Measurements from ENCODE around the gene DNAJB6.

Gene DNAJB6

DNA sequence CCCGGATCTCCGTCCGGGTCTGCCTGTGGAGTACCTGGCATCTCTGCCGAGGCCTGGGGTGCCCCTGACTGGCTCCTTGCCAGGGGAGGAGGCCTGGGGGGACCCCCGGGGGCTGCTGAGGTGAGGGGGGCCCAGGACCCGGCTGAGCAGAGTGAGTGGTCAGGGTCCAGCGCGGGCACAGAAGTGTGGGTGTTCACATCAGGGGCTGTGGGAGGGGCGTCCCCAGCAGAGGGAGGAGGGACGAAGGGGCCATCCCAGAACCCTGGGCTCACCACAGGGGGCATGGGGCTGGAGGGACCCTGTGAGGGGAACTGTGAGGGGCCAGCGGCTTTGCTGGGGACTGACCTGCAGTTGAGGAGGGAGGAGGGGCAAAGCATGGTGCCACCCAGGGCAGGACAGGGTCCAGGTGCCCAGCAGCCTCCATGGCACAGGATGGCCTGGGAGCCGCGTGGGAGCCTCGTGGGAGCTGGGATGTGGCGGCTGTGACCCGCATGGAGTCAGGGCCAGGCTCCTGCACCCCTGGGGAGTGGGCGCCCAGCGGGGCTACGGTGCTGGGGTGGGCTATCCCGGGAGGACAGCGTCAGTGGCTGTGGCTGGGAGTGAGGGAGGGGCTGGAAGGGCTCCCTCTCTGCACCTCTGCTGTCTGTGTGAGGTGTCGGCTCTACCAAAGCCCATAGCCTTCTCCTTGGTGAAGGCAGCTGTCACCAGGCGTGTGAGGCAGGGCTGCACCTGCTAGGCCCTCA is 91.2 kb downstream of the DNAJB6 start:
- no peak for DNase-seq (ENCODE audit: low read depth, low spot score)

DNA sequence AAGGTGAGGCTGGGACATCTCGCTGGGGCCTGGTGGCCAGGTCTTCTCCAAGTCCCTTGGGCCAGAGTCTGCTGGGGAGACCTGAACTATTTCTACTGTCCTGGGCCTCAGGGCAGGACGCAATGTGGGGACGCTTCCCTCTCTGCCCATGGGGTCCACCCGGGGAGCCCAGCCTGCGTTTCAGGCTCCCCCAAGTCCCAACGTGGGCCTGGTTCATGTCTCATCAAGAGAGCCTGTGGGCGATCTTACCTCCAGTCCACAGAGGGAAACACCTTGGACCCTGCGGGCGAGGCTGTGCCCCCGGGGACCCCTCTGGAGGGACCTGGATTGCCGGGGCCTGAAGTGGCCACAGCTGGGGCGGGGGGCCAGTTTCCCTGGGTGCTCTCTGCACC is 91.7 kb downstream of the DNAJB6 start:
- no peak for DNase-seq (ENCODE audit: low read depth, low spot score)

DNA sequence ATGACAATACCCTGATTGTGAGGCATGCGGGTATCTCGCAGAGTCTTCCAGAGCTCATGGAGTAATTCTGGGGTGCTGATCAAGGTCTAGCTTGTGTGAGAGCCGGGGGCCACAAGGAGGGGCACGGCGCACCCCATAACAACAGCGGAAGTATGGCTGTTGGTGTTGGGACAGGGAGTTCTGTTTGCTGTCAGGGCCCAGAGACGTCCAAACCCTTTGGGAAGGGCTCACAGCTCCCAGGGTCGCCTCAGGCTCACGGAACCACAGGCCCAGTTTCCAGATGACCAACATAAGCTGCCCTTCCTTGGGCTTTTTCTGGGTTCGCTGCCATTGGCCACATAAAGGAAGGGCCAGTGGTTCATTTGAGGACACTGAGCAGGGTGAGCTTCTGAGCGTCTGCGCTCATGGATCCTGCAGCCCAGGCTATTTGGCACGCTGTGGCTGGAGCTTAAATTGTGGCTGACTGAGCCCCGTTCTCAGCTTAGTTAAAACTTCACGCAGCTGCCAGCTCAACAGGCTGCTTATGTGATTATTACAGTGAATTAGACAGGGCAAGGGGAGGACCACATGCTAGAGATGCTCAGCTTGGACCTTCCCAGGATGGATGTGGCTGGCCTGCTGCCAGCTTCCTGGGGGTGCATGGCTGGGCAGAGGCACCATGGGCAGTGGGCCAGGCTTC is 92.3 kb downstream of the DNAJB6 start:
- DNase-seq (ENCODE audit: low read depth, low spot score), result no peak

DNA sequence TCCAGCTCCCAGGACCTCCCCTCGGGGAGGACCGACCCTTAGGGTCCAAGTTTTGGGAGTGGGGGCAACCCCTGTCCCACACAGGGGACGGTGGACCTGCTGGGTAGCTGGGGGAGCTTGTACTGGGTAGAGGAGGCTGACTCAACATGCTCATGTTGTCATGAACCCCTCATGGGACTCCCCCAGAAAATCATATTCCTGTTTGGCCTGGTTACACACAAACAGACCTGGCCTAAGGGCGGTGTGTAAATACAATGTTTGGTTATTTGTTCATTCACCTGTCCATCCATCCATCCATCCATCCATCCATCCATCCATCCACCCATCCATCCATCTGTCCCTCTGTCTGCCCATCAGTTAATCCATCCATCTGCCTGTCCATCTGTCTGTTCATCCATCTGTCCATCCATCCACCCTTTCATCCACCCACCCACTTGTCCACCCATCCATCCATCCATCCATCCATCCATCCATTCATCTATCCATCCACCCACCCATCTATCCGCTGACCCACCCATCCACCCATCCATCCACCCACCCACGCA is 92.9 kb downstream of the DNAJB6 start:
- DNase-seq (ENCODE audit: low read depth, low spot score), result no peak

DNA sequence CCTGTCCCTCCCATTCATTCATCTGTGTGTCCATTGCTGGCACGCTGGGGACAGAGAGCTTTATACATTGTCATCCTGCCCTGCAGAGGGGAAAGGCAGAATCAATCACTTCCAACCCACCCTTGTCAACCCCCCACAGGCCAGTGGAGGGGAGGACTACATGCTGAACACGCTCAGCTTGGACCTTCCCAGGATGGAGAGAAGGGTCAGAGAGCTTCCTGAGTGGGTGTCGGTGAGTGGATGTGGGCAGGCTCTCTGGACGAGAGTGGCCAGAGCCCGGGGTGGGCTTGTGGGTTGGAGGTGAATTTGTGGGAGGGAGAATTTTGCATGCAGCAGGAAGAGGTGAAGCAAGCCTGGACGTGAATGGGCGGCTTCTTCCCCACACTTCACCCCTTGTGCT is 93.9 kb downstream of the DNAJB6 start:
- no peak for DNase-seq (ENCODE audit: low read depth, low spot score)

DNA sequence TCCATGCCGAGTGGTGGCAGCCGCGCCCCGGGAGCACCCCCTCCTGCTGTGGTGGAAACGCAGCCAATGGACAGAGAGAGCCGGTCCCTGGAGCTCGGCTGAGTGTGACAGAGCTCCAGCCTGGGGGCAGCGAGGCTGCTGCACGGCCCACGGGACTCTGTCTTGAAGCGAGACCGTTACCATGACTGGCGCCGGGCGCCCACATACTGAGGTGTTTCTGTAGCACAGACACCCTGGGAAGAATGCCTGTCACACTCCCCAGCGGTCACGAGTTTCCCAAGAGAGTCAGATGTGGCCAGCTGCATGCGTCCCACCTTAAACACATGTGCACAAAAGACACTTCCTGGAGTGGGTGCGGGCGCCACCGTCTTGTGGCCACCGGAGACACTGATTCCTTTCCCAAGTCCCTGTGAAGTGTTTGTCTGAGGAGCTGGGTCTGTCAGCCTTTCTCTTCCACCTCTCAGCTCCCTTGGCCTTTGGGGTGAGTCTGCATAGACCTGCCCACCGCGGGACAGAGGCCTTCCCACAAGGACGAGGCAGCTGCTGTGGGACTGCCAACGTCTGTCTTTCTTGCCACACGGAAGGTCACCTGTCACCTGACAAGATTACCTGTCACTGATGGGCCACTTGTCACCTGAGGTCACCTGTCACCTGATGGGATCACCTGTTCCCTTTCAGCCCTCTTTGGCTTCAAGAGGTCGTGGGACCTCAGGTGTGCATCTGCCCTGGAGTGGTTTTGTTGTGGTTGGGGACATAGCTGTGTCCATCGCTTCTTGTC is 94.6 kb downstream of the DNAJB6 start:
- DNase-seq (ENCODE audit: low read depth, low spot score), result no peak

DNA sequence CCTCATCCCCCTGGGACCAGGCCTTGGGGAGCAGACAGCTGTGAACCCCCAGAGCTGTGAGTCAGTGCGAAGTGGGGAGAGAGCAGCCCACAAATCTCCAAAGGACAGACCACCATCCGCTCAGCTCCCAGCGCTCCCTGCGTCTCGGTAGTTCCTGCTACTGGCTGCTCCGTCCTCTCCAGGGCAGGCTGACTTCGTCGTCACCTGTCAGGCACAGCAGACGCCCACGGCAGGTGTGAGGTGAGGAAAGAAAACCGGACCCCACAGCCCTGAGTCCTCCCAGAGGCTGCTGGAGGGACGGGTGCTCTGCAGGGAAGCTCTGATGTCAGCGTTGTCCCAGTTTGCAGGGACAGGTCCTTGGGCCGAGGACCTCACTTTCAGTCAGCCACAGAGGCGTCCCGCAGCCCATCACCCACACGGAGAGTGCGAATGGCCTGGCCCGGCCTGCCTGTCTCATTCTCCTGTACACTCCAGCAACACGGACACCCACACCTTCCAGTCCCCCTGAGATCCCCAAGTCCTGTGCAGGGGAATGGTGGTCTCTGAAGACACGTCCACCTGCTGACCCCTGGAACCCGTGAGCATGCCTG is 95.2 kb downstream of the DNAJB6 start:
- no peak for DNase-seq (ENCODE audit: low read depth, low spot score)

DNA sequence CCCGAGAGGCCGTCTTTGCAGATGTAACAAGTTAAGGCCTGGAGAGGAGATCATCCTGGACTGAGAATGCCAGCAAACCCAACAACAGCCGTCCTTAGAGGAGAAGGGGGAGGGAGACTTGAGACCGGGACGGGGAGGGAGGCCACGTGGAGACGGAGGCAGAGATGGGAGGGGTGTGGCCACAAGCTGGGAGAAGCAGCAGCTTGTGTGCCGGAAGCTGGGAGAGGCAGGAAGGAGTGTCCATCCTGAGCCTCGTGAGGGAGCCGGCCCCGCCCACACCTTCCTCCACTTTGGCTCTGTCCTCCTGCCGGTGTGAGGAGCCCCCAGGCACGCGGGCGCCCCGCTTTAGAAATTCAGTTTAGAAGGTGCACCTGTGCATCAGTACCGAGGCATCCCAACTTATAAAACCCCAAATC is 95.7 kb downstream of the DNAJB6 start:
- no peak for DNase-seq (ENCODE audit: low read depth, low spot score)

DNA sequence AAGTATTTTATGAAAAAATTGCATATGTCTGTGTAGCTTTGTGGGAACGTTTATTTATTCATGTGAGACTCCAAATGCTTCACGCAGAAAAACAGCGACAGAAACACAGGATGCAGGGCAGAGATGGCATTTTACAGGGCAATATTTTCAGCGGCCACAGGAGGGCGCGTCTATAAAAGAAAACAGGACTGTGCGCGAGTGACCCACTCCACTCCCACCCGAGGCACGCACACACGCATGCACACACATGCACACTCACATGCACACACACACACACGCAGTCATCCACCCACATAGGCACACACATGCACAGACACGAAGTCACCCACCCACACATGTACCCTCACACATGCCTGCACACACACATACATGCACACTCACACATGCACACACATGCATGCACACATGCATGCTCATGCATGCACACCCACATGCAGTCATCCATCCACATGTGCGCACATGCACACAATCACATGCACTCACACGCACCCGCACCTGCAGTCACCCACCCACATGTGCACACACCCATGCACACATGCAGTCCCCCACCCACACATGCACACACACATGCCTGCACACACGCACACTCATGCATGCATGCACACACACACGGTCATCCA is 96.3 kb downstream of the DNAJB6 start:
- peak; percentile 21 for DNase-seq (ENCODE audit: low read depth, low spot score)

DNA sequence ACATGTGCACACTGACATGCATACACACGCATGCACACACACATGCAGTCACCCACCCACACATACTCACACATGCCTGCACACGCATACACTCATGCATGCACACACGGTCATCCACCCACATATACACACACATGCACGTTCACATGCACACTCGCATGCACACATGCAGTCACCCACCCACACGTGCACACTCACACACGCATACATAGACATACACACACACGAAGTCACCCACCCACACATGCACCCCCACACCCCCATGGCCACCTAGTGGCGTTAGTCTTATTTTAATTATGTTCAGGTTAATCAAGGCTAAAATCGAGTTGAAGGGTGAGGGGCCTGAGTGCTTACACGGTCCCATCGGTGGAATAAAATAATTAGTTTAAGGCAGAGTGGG is 96.8 kb downstream of the DNAJB6 start:
- DNase-seq (ENCODE audit: low read depth, low spot score), result no peak

DNA sequence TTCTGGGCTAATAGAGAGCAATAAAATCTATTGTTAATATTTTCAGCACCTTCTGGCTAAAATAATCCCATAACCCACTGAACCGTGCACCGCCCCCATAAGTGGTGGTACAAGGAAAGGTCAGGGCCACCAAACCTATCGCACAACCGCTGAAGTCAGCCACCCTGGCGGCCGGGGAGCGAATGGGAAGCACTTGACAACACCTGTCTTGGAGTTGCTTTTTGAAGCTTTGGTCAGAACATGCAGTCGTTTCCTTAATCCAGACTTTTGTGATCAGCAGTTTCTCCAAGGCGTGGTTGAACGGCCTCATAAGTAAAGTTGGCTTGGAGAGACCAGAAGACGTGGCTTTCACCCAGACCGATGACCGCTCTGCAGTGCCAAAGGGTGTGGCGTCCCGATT is 97.4 kb downstream of the DNAJB6 start:
- DNase-seq (ENCODE audit: low read depth, low spot score), result no peak

DNA sequence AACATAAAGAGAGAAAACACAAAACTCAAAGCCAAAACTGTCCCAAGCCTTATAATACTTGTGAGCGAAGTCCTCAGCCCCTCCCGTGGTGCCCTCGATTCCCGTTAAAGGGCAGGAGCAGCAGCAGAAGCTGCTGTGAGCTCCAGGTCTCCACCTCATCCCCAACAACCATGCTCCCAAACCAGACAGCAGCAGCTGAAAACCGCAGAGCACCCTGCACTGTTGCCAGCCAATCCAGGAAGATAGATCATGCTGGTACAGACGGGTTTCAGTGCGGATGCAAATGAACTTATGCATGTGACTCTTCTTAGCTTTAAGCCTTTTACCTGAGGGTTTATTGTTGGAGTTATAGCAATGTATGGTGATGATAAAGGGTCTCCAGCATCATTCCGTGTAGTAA is 97.9 kb downstream of the DNAJB6 start:
- no peak for DNase-seq (ENCODE audit: low read depth, low spot score)

DNA sequence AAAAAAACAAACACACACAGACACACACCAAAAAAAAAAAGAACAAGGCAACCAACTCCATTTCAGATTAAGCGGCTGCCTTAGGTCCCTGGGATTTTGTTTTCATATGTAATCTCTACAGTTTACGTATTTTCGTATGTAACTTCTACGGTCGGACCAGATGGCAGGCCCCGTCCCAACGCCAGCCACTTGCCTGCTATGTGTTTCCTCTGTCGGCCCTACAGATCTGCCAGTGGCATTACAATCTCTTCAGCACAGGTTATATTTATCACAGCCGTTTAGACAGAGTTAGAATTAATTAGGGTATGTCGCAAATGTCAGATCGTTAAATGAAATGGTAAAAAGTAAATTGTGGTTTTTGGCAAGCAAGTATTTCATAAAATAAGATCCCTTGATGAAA is 99.3 kb downstream of the DNAJB6 start:
- no peak for DNase-seq (ENCODE audit: low read depth, low spot score)

DNA sequence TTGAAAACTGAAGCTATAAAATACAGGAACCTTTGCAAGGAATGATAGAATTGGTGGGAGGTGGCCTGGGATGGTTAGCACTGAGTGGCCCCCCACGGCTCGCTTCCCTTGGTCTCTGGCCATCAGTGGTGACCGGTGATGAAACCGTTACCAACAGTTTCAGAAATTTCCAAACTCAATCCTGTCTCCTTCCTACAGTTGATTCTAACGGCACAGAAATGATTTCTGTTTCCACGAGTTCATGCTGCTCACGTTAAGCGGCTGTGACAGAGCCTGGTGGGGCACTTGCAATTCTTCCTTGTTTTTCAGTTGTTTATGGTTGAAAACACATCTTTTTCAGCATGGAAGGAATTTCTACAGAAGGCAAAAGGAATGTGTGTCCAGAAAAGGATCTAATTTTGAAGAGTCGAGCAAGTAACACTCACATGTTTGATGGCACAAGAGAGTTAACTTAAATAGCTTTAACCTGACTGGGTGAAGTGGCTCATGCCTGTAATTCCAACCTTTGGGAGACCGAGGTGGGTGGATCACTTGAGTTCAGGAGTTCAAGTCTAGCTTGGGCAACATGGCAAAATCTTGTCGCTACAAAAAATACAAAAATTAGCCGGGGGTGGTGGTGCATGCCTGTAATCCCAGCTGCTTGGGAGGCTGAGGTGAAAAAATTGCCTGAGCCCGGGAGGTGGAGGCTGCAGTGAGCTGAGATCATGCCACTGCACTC is 100.1 kb downstream of the DNAJB6 start:
- no peak for DNase-seq (ENCODE audit: low read depth, low spot score)

DNA sequence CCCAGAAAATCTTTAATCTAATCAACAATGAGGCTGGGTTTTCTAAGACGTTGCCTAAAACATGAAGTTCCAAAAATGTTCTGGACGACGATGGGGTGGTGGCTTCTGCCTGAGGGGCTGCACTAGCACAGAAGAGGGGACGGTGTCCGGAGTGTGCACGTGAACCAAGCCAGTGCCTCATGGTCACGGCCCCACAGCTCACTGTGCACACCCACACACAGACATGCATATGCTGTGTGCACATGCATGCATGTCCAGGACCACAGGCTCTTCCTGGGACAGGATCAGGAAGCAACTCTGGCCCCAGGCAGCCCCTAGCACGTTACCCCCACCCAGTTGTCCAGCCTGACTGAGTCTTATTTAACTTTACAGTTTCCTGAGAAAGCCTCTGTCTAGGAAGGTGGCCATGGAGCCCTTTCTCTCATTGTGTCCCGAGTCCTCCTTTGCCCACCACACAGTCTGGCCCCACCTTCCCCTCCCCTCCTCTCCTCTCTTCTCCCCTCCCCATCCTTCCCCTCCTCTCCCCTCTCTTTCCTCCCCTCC is 100.8 kb downstream of the DNAJB6 start:
- no peak for DNase-seq (ENCODE audit: low read depth, low spot score)

DNA sequence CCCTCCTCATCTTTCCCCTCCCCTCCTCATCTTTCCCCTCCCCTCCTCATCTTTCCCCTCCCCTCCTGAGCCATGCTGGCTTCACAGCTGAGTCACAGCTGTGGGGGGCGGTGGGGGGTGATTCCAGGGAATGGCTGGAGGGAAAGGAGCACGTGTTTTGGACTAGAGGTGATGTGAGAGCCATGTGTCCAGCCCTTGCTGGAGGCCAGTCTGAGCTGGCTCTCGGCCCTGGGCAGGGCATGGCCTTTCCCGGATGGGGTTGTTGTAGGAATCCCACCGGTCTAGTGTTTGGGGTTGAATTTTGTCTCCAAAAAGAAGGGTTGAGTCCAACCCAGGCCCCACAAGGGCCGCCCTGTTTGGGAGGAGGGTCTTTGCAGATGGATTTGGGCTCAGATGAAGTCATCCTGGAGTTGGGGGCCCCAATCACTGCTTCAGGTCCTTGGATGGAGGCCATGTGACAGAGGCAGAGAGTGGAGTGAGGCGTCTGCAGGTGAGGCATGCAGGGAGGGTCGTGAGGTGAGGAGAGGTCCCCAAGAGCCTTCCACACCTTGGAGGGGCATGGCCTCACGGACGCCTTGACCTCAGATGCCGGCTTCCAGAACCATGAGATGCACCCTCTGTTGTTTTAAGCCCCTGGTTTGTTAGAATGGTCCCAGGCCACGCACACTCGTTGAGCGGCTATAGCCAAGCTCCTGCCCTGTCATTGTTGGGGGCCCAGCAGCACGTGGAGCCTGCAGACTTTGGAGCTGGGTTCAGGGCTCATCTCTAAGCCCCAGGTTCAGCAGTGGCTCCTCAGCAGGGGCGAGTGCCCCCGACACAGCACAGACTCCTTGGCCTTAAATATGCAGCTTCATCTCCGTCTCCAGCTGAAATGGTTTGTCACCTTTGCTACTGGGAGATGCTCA is 101.6 kb downstream of the DNAJB6 start:
- DNase-seq (ENCODE audit: low read depth, low spot score), result no peak

DNA sequence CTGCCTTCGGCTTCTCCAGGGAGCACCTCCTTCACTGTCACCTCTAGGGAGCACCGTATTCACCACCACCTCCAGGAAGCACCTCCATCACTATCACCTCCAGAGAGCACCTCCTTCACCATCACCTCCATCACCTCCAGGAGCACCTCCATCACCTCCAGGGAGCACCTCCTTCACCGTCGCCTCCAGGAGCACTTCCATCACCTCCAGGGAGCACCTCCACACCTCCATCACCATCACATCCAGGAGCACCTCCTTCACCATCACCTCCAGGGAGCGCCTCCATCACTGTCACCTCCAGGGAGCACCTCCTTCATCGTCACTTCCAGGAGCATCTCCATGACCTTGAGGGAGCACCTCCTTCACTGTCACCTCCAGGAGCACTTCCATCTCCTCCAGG is 102.3 kb downstream of the DNAJB6 start:
- no peak for DNase-seq (ENCODE audit: low read depth, low spot score)

DNA sequence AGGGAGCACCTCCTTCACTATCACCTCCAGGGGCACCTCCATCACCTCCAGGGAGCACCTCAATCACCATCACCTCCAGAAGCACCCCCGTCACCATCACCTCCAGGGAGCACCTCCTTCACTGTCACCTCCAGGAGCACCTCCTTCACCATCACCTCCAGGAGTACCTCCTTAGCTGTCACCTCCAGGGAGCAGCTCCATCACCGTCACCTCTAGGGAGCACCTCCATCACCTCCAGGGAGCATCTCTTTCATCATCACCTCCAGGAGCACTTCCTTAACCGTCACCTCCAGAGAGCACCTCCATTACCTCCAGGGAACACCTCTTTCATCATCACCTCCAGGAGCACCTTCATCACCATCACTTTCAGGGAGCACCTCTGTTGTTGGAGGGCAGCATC is 103.0 kb downstream of the DNAJB6 start:
- DNase-seq (ENCODE audit: low read depth, low spot score), result no peak

DNA sequence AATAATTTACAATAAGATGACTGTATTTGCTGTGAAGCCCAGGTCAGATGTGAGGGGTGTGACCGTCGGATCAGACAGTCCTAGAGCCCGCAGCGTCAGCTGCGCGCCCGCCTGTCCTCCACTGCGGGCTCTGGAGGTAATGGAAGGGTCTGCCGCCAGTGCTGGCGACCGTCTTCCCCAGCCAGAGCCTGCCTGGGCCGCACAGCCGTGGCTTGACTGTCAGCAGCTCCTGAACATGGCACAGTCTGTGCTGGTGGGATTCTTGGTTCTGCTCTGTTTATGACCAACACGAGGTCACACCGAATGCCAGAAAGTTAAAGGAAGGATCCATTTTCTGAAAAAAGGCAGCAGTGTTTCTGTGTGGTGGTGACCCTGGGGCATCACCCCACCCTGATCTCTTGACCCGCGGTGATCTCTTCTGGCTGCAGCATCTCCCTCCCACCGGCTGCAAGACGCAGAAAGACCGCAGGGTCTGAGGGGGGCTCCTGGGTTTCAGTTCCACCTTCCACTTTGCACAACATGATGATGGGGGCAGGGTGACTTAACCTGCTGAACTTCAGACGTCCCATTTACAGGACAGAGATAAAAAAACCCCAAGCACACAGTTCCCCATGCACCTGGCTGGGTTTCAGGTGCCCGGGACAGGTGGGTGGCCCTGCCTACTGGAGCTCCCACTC is 103.7 kb downstream of the DNAJB6 start:
- no peak for DNase-seq (ENCODE audit: low read depth, low spot score)

All from activated naive CD8-positive, alpha-beta T cell treated with anti-CD3 and anti-CD28 coated beads, Interleukin-2, amount 50 U/mL, for 16 hours (primary cell).